ENCODE results near the gene MYOT.

Gene MYOT

DNA sequence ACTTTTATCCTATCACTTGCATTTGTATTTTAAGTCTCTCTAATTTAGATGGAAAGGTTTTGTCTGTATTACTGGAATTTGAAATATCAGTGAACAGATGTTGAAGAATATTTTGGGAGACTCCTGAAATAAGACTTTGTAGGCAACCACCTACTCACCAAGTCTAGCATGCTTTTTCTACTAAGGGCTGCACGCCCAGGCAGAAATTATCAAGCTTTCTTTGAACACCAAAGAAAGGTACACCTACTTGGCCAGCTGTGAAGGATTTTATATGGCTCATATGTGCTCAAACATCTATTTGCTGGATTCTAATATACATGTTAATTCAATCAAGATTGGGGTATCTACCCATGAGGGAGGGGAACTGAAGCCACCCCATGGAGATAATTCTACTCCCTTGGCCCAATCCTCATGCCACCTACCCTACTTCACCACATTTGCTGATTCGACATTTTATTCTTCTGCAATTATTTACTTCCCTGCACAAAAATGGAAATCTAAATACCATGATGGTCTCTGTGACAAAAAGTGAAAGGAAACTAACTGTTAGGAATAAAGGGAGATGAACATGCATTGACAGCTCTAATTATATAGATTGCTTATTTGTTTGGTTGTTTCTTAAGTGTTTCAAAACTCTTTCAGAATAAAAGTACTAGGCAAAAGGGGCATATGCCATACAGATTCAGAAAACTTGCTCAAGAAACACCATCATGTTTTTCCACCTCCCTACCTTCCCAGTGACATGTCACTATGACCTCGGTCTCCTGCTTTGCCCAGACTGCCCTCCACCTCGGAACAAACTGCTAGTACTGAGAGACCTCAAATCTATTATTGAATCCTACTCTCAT lies 895 bp upstream of the MYOT start:
- no peak overlapping the region for H3K4me3 ChIP-seq (ENCODE audit: low read length)
- TF ChIP-seq, protein P1, sequence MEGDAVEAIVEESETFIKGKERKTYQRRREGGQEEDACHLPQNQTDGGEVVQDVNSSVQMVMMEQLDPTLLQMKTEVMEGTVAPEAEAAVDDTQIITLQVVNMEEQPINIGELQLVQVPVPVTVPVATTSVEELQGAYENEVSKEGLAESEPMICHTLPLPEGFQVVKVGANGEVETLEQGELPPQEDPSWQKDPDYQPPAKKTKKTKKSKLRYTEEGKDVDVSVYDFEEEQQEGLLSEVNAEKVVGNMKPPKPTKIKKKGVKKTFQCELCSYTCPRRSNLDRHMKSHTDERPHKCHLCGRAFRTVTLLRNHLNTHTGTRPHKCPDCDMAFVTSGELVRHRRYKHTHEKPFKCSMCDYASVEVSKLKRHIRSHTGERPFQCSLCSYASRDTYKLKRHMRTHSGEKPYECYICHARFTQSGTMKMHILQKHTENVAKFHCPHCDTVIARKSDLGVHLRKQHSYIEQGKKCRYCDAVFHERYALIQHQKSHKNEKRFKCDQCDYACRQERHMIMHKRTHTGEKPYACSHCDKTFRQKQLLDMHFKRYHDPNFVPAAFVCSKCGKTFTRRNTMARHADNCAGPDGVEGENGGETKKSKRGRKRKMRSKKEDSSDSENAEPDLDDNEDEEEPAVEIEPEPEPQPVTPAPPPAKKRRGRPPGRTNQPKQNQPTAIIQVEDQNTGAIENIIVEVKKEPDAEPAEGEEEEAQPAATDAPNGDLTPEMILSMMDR (IDR thresholded peaks at IDR 0.05; ENCODE audit: insufficient read depth, low read depth, low read length, missing control alignments): no peak
- DNase-seq (ENCODE audit: low read depth): no peak

DNA sequence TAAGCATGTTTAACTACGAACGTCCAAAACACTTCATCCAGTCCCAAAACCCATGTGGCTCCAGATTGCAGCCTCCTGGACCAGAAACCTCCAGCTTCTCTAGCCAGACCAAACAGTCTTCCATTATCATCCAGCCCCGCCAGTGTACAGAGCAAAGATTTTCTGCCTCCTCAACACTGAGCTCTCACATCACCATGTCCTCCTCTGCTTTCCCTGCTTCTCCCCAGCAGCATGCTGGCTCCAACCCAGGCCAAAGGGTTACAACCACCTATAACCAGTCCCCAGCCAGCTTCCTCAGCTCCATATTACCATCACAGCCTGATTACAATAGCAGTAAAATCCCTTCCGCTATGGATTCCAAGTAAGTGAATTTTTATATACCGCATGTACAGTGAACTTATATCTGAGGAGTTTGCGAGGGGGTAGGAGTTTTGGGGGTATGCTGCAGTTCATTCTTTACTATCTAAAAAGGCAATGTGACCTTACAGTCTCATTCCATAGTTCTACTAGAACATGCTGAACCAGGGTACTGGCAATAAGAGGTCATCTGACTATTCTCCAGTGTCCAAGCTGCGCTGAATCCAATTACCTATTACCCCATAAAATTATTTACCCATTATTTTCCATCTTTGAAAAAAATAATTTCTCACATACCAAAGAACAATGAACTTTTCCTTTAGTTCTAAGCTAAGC lies 3.1 kb downstream of the MYOT start:
- no peak overlapping the region for H3K4me3 ChIP-seq (ENCODE audit: low read length)
- DNase-seq (ENCODE audit: low read depth): no peak
- TF ChIP-seq, protein P1 (IDR thresholded peaks at IDR 0.05; ENCODE audit: insufficient read depth, low read depth, low read length, missing control alignments): no peak

- H3K4me3 ChIP-seq (ENCODE audit: low read length): no peak overlapping the region
- no peak for DNase-seq (ENCODE audit: low read depth)
- TF ChIP-seq, protein P1 (IDR thresholded peaks at IDR 0.05; ENCODE audit: insufficient read depth, low read depth, low read length, missing control alignments): no peak
These were observed 3.9 kb downstream of the MYOT start for GRCh38 chr5:137871571-137871970.

DNA sequence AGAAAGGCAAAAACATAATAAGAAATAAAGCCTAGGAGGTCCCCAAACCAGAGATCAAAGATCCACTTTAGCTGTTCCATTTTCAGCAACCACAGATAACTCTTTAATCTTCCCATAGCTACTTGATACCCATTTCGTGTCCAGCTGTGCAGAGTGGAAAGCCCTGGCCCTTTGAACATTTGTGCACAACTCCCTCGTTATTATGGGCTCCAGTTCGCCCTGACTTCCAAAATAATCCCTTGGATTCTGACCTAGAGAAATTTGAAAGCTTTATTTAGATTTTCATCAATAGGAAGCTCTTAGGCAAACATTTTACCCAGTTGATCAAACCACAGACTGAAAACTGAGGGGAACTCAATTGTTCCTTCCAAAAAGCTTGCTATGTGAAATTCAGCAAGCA lies 4.8 kb downstream of the MYOT start:
- H3K4me3 ChIP-seq (ENCODE audit: low read length): no peak overlapping the region
- TF ChIP-seq, protein P1 (IDR thresholded peaks at IDR 0.05; ENCODE audit: insufficient read depth, low read depth, low read length, missing control alignments): no peak
- DNase-seq (ENCODE audit: low read depth): no peak

DNA sequence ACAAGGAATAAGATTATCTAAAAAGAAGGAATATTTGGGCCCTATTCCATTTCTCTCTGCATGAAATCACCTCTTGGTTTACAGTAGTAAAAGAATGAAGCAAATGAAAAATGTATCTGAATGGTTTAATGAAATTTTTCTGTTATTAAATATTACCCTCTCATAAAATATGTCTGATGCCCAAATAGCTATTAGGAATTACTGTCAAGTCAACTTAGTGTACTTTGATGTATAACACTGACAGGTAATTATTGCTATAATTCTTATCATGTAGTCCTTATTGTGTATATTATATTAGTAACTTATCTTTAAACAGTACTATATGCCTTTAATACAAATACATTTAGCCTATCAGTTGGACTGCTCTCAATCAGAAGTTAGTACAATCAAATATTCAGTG lies 8.4 kb downstream of the MYOT start:
- no peak overlapping the region for H3K4me3 ChIP-seq (ENCODE audit: low read length)
- TF ChIP-seq, protein P1 (IDR thresholded peaks at IDR 0.05; ENCODE audit: insufficient read depth, low read depth, low read length, missing control alignments): no peak
- DNase-seq (ENCODE audit: low read depth): no peak

GRCh38 chr5:137880313-137880712 lies 12.7 kb downstream of the MYOT start:
- DNase-seq (ENCODE audit: low read depth): peak; percentile 72
- H3K4me3 ChIP-seq (ENCODE audit: low read length): no peak overlapping the region
- TF ChIP-seq, protein P1 (IDR thresholded peaks at IDR 0.05; ENCODE audit: insufficient read depth, low read depth, low read length, missing control alignments): no peak
